22Rv1 (cell line): ENCODE data around the gene CPZ.

ENCODE experiments used
- ZFX ChIP-seq: fragments of 450-650 bp; IDR thresholded peaks from 2 replicates; pipeline ENCODE4 v1.6.1; 2017; ENCODE audit warnings: antibody characterized with exemption, borderline replicate concordance
- TF ChIP-seq, protein P1 (sequence below): fragments of 450-650 bp; IDR thresholded peaks from 2 replicates; pipeline ENCODE4 v1.5.1; 2017; ENCODE audit warnings: mild to moderate bottlenecking

DNA sequence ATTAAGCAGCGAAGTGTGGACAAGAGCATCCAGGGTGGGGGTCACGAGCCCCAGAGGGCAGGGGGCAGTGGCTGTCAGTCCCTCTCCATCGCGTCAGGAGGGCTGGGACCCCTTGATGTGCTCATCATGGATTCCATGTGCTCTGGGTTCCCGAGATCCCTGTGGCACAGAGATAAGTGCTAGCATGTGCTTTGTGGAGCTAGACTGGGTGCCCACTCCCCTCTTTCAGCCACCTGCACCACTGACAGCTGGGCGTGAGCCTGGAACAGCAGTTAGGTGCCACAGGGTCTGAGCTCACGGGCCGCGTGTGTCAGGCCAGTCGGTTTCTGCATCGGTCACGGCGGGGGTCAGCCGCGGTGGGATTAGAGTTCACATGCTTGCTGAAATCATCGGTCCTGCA lies 24.3 kb downstream of the CPZ start:
- TF ChIP-seq, protein P1, sequence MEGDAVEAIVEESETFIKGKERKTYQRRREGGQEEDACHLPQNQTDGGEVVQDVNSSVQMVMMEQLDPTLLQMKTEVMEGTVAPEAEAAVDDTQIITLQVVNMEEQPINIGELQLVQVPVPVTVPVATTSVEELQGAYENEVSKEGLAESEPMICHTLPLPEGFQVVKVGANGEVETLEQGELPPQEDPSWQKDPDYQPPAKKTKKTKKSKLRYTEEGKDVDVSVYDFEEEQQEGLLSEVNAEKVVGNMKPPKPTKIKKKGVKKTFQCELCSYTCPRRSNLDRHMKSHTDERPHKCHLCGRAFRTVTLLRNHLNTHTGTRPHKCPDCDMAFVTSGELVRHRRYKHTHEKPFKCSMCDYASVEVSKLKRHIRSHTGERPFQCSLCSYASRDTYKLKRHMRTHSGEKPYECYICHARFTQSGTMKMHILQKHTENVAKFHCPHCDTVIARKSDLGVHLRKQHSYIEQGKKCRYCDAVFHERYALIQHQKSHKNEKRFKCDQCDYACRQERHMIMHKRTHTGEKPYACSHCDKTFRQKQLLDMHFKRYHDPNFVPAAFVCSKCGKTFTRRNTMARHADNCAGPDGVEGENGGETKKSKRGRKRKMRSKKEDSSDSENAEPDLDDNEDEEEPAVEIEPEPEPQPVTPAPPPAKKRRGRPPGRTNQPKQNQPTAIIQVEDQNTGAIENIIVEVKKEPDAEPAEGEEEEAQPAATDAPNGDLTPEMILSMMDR = no peak
- no peak for TF ChIP-seq ZFX
